SIG-M5 (cell line): ENCODE measurements around the gene RPS8.
A peak's percentile ranks its signal among the peaks of the same experiment; 100 is the strongest.
"Not testable (repeated sequence)": the region's sequence is repeated elsewhere in the genome, so short reads cannot be mapped to it uniquely, and the experiment has no call there.

ENCODE experiments used
- DNase-seq: peaks from one replicate; lab custom pipeline; 2025; lab: John Stamatoyannopoulos, UW

RPS8 gene

DNA sequence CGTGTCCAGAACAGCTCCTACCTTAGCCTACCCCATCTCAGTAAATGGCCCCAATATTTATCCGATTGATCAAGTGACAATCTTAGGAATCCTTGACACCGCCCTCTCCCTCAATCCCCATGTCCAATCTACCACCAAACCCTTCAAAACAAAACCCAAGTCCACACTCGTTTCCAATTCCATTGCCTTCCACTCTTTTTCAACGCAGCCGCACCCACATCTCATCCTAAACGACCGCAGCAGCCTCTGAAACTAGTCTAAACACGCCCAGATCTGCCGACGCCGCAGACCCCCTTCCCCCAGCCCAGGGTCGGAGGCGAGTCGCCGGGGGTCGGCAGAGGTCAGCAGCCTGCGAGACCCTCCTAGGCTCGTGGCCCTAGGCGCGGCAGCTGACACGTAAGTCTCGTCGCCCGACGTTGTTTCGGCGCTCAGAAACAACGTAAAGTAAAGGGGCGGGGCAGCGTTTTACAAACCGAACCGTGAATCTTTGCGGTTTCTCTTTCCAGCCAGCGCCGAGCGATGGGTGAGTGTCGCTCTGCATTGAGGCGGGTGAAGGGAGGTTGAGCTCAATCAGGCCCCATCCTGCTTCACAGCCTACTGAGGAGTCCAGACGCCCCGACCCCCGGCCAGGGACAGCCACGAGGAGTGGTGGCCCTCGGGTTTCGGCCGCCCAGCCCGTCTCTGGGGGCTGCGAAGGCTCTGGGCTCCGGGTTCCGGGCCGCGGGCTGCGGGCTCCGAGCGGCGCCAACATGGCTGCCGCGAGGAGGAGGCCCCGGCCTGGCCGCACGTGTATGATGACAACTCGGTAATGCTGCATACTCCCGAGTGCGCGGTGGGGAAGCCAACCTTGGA is at the start of gene RPS8:
RPS8 (plus strand) TSS at position 463 of the 852 bp plus-strand sequence; CDS start at position 520, 57 bp downstream.
- DNase-seq, result no peak

DNA sequence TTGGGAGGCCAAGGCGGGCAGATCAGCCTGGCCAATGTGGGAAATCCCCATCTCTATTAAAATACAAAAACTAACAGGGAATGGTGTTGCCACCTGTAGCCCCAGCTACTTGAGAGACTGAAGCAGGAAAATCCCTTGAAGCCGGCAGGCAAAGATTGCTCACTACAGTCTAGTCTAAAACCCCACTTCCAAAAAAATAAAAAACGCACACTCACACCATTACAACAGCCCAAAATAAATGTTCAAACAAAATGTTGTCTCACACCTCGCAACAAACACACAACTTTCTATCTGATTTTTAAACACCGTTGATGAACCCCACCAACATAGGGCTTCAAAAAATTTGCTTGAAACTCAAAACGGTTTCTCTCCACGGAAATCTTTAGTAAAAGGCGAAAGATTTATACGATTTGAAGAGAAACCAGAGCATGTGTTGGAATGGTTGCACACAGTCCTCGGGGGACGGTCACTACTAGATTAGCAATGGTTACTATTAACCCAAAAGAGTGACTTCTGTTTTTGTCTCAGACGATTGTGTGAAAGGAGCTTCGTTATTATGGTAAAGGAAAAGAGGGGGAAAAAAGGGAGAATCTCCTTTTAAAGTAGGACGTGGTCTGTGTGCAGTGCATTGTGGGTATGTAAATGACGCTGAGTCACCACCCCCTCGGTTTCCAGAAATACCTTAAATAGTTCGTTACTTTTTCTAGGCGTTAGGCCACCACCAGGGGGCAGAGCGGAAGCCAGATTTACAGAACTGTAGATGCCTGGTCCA is 44.4 kb upstream of the RPS8 start, which contains the start of gene RNU5D-1:
RNU5D-1 (minus strand) TSS at position 430 of the 772 bp plus-strand sequence.
- DNase-seq, result peak; percentile 87

DNA sequence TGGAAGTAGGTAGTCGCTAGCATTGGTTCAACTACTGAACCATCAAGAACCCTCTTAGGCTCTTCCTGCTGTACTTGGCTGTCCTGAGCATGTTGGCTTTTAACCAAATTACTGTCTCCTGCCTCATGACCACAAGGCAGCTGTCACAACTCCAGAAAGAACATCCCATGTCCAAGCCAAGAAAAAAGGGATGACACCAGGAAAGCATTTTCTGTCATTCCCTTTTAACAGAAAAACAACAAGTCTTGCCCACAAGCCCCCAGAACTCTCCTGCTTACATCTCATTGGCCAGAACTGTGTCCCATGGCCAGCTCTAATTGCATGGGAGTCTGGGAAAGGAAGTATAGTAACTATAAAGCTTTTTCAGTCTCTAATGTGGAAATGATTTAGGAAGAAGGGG is 42.0 kb upstream of the RPS8 start:
- no peak for DNase-seq

DNA sequence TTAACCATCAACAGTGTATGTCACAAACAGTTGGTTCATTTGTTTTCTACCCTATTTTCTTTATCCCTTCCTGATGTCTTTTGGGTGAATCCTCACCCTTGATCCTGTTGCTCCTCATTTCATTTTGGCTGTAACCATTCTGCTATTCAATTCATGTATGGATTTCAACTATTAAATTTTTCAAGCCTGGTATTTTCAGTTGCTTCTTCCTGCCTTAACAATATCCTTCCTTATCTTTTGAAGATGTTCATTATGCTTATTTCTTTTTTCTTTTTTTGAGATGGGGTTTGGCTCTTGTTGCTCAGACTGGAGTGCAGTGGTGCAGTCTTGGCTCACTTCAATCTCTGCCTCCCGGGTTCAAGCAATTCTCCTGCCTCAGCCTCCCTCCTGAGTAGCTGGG is 41.6 kb upstream of the RPS8 start:
- no peak for DNase-seq

- DNase-seq, result no peak
Observed at GRCh38 chr1:44735992-44736391, 39.3 kb upstream of the RPS8 start.

- not testable (repeated sequence) for DNase-seq
Observed at GRCh38 chr1:44738953-44739306, 36.4 kb upstream of the RPS8 start.

GRCh38 chr1:44739307-44740178 is 35.8 kb upstream of the RPS8 start, which contains the start of gene KIF2C:
Gene KIF2C (plus strand): TSS chr1:44739837. CDS start chr1:44739933, 96 bp downstream.
- DNase-seq, result peak; percentile 82

GRCh38 chr1:44740179-44740617 is 35.1 kb upstream of the RPS8 start:
- DNase-seq, result no peak

DNA sequence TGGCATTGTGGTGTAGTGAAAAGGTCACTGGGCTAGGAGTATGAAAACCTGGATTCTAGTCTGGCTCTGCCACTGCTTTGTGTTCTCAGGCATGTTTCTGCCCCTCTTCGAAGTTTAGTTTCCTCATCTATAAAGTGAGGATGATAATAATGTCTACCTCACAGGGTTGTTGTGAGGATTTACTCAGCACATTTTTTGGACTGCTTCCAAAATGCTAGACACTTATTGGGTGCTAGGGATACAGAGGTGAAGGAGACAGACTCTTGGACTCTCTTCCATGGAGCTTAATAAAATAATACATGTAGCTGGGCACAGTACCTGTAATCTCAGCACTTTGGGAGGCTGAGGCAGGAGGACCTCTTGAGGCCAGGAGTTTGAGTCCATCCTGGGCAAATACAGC is 32.1 kb upstream of the RPS8 start:
- no peak for DNase-seq

DNA sequence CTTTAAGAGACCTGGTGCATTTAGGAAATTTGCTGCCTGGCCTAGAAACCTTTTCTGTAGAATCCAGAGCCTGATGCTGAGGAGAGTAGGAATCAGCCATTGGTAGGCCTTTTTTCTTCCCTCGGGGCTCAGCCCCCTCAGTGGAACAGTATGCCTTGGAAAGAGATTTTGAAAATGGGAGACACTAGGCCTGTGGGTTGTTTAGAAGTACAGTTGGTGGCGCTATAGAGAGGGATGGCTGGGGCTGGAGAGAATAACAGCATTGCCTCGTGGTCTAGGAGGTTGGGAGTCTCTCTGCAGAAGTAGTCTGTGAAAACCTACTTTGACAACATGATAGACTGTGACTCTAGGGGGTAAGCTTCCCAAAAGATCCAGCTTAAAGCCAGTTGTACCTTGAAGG is 27.5 kb upstream of the RPS8 start:
- no peak for DNase-seq

- no peak for DNase-seq
Observed at GRCh38 chr1:44757420-44757819, 17.9 kb upstream of the RPS8 start.

GRCh38 chr1:44759077-44759476 is 16.3 kb upstream of the RPS8 start:
- DNase-seq, result no peak

- no peak for DNase-seq
Observed at GRCh38 chr1:44760876-44761275, 14.5 kb upstream of the RPS8 start.

DNA sequence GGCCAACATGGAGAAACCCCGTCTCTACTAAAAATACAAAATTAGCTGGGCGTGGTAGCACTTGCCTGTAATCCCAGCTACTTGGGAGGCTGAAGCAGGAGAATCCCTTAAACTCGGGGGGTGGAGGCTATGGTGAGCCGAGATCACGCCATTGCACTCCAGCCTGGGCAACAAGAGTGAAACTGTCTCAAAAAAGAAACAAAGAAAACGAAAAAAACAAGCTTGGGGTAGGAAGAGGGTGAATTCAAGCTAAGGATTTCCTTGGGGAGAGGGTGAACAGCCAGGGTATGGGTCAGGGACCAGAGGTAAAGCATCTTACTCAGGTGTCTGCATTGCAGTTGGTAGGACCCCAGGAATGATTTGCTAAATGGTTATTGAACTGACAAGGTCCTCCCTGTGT is 8.9 kb upstream of the RPS8 start:
- DNase-seq, result not testable (repeated sequence)

- no peak for DNase-seq
Observed at GRCh38 chr1:44775930-44776729, 790 bp downstream of the RPS8 start.

DNA sequence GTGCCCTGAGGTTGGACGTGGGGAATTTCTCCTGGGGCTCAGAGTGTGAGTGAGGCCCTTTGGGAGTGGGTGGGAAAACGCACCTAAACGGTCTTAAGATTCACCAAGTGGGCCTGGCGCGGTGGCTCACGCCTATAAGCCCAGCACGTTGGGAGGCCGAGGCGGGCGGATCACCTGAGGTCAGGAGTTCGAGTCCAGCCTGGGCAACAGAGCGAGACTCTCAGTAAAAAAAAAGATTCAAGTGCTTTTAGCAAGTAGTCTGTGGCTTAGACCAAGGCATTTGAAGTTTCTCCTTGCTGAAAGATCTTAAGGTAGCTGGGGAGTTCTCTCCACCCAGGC is 1.4 kb downstream of the RPS8 start:
- DNase-seq, result no peak

DNA sequence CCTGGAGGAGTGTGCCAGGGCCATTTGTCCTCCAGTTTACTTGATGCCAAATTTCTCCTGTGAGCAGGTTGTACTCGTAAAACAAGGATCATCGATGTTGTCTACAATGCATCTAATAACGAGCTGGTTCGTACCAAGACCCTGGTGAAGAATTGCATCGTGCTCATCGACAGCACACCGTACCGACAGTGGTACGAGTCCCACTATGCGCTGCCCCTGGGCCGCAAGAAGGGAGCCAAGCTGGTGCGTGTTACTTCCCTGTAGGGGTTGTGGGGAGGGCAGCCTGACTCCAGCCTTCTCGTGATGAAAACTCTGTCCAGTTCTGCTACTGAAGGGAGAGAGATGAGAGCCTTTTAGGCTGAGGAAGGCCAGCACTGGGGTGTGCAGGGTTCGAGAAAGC is 2.2 kb downstream of the RPS8 start:
- DNase-seq, result no peak

DNA sequence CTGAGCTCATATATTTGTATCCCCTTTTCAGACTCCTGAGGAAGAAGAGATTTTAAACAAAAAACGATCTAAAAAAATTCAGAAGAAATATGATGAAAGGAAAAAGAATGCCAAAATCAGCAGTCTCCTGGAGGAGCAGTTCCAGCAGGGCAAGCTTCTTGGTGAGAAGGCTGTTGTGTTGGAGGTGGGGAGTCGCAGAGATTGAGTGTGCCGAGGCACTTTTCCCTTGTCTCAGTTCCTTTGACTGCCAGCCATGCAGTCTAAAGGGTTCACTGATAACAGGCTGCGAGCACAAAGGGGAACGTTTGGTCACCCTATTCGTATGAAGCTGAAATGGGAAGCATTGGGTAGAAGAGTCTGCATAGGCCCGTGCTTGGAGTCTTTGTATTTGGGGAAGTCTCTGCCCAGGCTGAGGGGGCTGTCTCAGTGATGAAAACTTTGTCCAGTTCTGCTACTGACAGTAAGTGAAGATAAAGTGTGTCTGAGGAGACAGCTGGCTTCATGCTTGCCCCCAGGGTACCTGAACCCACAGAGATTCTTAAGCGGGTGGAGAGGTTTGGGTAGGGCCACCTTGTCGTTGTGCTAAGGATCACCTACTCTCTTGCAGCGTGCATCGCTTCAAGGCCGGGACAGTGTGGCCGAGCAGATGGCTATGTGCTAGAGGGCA is 2.8 kb downstream of the RPS8 start:
- DNase-seq, result no peak

DNA sequence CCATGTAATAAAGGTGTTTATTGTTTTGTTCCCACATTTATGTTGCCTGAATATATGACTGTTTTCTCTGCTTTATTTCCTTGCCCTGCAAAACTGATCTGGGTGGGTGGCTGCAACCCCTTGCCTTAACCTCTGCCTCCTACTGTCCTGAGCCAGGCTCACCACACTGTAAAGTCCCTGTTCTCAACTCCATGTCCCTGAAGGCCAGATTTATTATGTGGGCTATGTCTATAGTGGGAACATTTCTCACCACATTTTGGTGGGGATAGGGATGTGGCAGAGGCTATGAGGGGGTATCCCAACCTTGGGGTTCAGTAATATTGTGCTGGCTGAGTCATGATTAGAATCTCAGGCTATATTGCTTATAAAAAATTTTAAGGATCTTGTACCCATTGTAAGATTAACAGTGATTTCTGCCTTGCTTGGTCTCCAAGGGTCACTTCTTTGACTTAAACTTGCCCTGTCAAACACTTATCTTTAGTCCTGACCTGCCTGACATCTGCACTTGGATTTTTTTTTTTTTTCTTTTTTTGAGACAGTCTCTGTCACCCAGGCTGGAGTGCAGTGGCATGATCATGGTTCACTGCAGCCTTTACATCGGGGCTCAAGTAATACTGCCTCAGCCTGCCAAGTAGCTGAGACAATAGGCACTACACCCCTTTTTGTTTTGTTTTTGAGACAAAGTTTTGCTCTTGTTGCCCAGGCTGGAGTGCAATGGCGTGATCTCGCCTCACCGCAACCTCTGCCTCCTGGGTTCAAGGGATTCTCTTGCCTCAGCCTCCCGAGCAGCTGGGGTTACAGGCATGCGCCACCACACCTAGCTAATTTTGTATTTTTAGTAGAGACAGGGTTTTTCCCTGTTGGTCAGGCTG is 3.6 kb downstream of the RPS8 start:
- DNase-seq, result no peak
